Endothelial cell of umbilical vein (primary cell): ENCODE measurements around the gene TXLNA.

Source experiments
- CTCF ChIP-seq, 2 donors: IDR thresholded peaks; 1 replicate in 1 of 2; 2 replicates in 1 of 2; pipeline ENCODE4 v1.5.1; 2011; ENCODE audit warnings: low read length in 2 of 2, mild to moderate bottlenecking in 2 of 2, moderate library complexity in 2 of 2, control low read depth in 1 of 2, inconsistent platforms in 1 of 2, low read depth in 1 of 2; ENCODE audit not compliant: insufficient read depth in 1 of 2; ENCODE audit errors: extremely low read depth in 1 of 2
- EZH2 ChIP-seq: IDR thresholded peaks from 2 replicates; pipeline ENCODE4 v1.6.1; 2012; ENCODE audit warnings: borderline replicate concordance, low read depth, mild to moderate bottlenecking, moderate library complexity, low read length, inconsistent platforms; ENCODE audit not compliant: severe bottlenecking
- FOS ChIP-seq: IDR thresholded peaks from 2 replicates; pipeline ENCODE4 v1.6.1; 2011; ENCODE audit warnings: mild to moderate bottlenecking, low read length, moderate library complexity, borderline replicate concordance; ENCODE audit not compliant: insufficient read depth
- GATA2 ChIP-seq: IDR thresholded peaks from 2 replicates; pipeline ENCODE4 v1.7.0; 2011; ENCODE audit warnings: low read depth, mild to moderate bottlenecking, moderate library complexity, mixed read lengths, low read length; ENCODE audit not compliant: insufficient read length, insufficient read depth
- JUN ChIP-seq: IDR thresholded peaks from 2 replicates; pipeline ENCODE4 v1.6.1; 2011; ENCODE audit warnings: borderline replicate concordance, low read depth; ENCODE audit not compliant: insufficient read length, insufficient read depth
- MAX ChIP-seq: IDR thresholded peaks from 2 replicates; pipeline ENCODE4 v1.6.1; 2011; ENCODE audit not compliant: insufficient read depth, insufficient read length
- MYC ChIP-seq: IDR thresholded peaks from one replicate; pipeline ENCODE4 v1.6.1; 2011; ENCODE audit warnings: mild to moderate bottlenecking, low read depth, low read length
- POLR2A ChIP-seq: IDR thresholded peaks from 2 replicates; pipeline ENCODE4 v1.6.1; 2012; ENCODE audit warnings: low read depth, mild to moderate bottlenecking, control low read depth, low read length
- POLR2AphosphoS5 ChIP-seq: IDR thresholded peaks from 2 replicates; pipeline ENCODE4 v1.6.1; 2012; ENCODE audit warnings: low read depth, mild to moderate bottlenecking, control low read depth, low read length, moderate library complexity; ENCODE audit not compliant: insufficient read depth

- TF ChIP-seq FOS (no peak), CTCF (IDR thresholded peaks at IDR 0.05; ENCODE audit: extremely low read depth in 1 of 2, insufficient read depth in 1 of 2, low read depth in 1 of 2, low read length in 2 of 2) (peak in 1 of 2 donors; percentile 29), EZH2 (no peak), POLR2A (peak; percentile 78), POLR2AphosphoS5 (peak; percentile 51), MYC (no peak), MAX (no peak), GATA2 (no peak), JUN (no peak)
Measured at GRCh38 chr1:32179443-32180185, at the start of gene TXLNA.
